ENCODE data around the gene SEMA4G. TPM values are rescaled to one million over a fixed set of nuclear protein-coding genes. Genes with fewer than 3 reads are reported as not detected.
A peak's percentile ranks its signal among the peaks of the same experiment; 100 is the strongest.

Gene SEMA4G
- total and polyA plus RNA-seq, 2 of the 13 experiments (the other 11 are each of a cell fraction or from before 2014, with no cell fraction given), result 46.2 to 207 TPM

- no peak for TF ChIP-seq DPF2 (CRISPR knock-in tag; IDR thresholded peaks at IDR 0.05; ENCODE audit: borderline replicate concordance, low read depth)
- TF ChIP-seq ZNF550 (CRISPR knock-in tag; IDR thresholded peaks at IDR 0.05; ENCODE audit: borderline replicate concordance), result no peak
- TF ChIP-seq MTA1 (CRISPR knock-in tag; IDR thresholded peaks at IDR 0.05; ENCODE audit: borderline replicate concordance), result no peak
- TF ChIP-seq IRF9 (CRISPR knock-in tag; IDR thresholded peaks at IDR 0.05; ENCODE audit: borderline replicate concordance), result no peak
- TF ChIP-seq HOXA3 (CRISPR knock-in tag; IDR thresholded peaks at IDR 0.05), result no peak
- no peak for TF ChIP-seq ATRX (CRISPR knock-in tag; IDR thresholded peaks at IDR 0.05; ENCODE audit: borderline replicate concordance)
- TF ChIP-seq NPAS2 (CRISPR knock-in tag; IDR thresholded peaks at IDR 0.05; ENCODE audit: borderline replicate concordance), result no peak
- TF ChIP-seq NR2C2 (CRISPR knock-in tag; IDR thresholded peaks at IDR 0.05; ENCODE audit: borderline replicate concordance), result 0 out of 2 replicates have a peak, but pooled peaks have one; percentile 12
- TF ChIP-seq ZNF879 (CRISPR knock-in tag; IDR thresholded peaks at IDR 0.05), result no peak
- TF ChIP-seq PHF5A (CRISPR knock-in tag; IDR thresholded peaks at IDR 0.05; ENCODE audit: low read depth, unreplicated experiment), result peak; percentile 55
- no peak for TF ChIP-seq ZNF570 (CRISPR knock-in tag; IDR thresholded peaks at IDR 0.05; ENCODE audit: borderline replicate concordance)
- TF ChIP-seq NCOA5 (CRISPR knock-in tag; IDR thresholded peaks at IDR 0.05), result no peak
- no peak for TF ChIP-seq JUNB (CRISPR knock-in tag; IDR thresholded peaks at IDR 0.05; ENCODE audit: borderline replicate concordance)
- no peak for TF ChIP-seq ZNF256 (CRISPR knock-in tag; conservative IDR thresholded peaks at IDR 0.05)
- 0 out of 2 replicates have a peak, but pooled peaks have one; percentile 18 for TF ChIP-seq MED1 (CRISPR knock-in tag; IDR thresholded peaks at IDR 0.05)
- no peak for TF ChIP-seq HNF4G (IDR thresholded peaks at IDR 0.05; ENCODE audit: borderline replicate concordance, low read depth, low read length)
- no peak for TF ChIP-seq HNF4G (CRISPR knock-in tag; IDR thresholded peaks at IDR 0.05; ENCODE audit: borderline replicate concordance, low read depth)
- no peak for TF ChIP-seq PRDM15 (CRISPR knock-in tag; IDR thresholded peaks at IDR 0.05)
- TF ChIP-seq ZNF292 (CRISPR knock-in tag; IDR thresholded peaks at IDR 0.05; ENCODE audit: borderline replicate concordance, low read depth), result no peak
- TF ChIP-seq TGIF2 (CRISPR knock-in tag; IDR thresholded peaks at IDR 0.05), result no peak
- no peak for TF ChIP-seq ARID4A (CRISPR knock-in tag; IDR thresholded peaks at IDR 0.05; ENCODE audit: borderline replicate concordance)
- TF ChIP-seq SAP130 (CRISPR knock-in tag; IDR thresholded peaks at IDR 0.05; ENCODE audit: low read depth), result peak; percentile 19; the same call in 1 of the 2 replicates
- no peak for TF ChIP-seq CC2D1A (CRISPR knock-in tag; IDR thresholded peaks at IDR 0.05)
These were observed 16.0 kb downstream of the SEMA4G start (continued) for GRCh38 chr10:100985336-100985735.
